GM12878 (cell line): Measurements from ENCODE around the gene TLL2. TPM values are rescaled to one million over a fixed set of nuclear protein-coding genes. Genes with fewer than 3 reads are reported as not detected.

Experiments
- ATAC-seq: fragments of 200-7000 bp; cut with Tn5 transposase; 3 replicates; pipeline ENCODE4 v1.9.1; 2020; ENCODE audit warnings: mild to moderate bottlenecking, moderate library complexity
- BruUV-seq: library from RNA; stranded (reverse); fragments of 400-500 nt; replicated peaks from 2 replicates; lab custom pipeline; 2021; lab: Mats Ljungman, UMichigan
- CTCF ChIA-PET: fragments of 300-600 bp; sonication (Branson Sonifier 250); formaldehyde crosslinking; extraction: SDS; loops from one replicate; lab custom pipeline; 2021; ENCODE audit warnings: inconsistent platforms; lab: Yijun Ruan, JAX
- POLR2A ChIA-PET: fragments of 350-600 bp; formaldehyde crosslinking; extraction: SDS; loops from one replicate; lab custom pipeline; 2021; ENCODE audit warnings: inconsistent platforms; lab: Charles Lee
- RAD21 ChIA-PET: fragments of 300-600 bp; sonication (Branson Sonifier 250); formaldehyde crosslinking; loops from one replicate; lab custom pipeline; 2023; ENCODE audit warnings: antibody characterized with exemption; ENCODE audit not compliant: unreplicated experiment; lab: Charles Lee
- SMC1A ChIA-PET: fragments of 300-600 bp; sonication (Branson Sonifier 250); formaldehyde crosslinking; loops from one replicate; lab custom pipeline; 2023; ENCODE audit not compliant: unreplicated experiment, uncharacterized antibody; lab: Charles Lee
- DNase-seq: peaks from one replicate; pipeline ENCODE4 v3.0.0-alpha.2; 2011; ENCODE audit warnings: low read depth, low spot score
- FAIRE-seq: peaks from 3 replicates; lab custom pipeline; 2011; peaks lifted over from hg19 to GRCh38; lab: Jason Lieb, UNC
- H2AFZ ChIP-seq: 2 replicates; pipeline ENCODE4 v1.6.0; 2011; ENCODE audit warnings: low read depth, low read length, control low read depth; ENCODE audit not compliant: control insufficient read depth
- H3K27ac ChIP-seq: 2 replicates; pipeline ENCODE4 v1.5.1; 2011; ENCODE audit warnings: control low read depth; ENCODE audit not compliant: control insufficient read depth, insufficient read depth
- H3K27me3 ChIP-seq, 2 experiments: replicated peaks in 1 of 2; 2 replicates each; pipeline versions ENCODE4 v1.6.0 to v1.6.1; 2011; ENCODE audit warnings: low read length in 1 of 2; ENCODE audit not compliant: control insufficient read depth in 2 of 2, insufficient read depth in 2 of 2
- H3K36me3 ChIP-seq, 2 experiments: 2 replicates each; pipeline ENCODE4 v1.5.1; 2011; ENCODE audit warnings: low read length in 1 of 2; ENCODE audit not compliant: control insufficient read depth in 2 of 2, insufficient read depth in 2 of 2
- H3K4me1 ChIP-seq: 2 replicates; pipeline ENCODE4 v1.6.1; 2011; ENCODE audit warnings: mild to moderate bottlenecking, low read length, moderate library complexity, mixed read lengths; ENCODE audit not compliant: control insufficient read depth, insufficient read depth
- H3K4me2 ChIP-seq: 2 replicates; pipeline ENCODE4 v1.6.0; 2011; ENCODE audit warnings: control low read depth; ENCODE audit not compliant: control insufficient read depth, insufficient read depth
- H3K4me3 ChIP-seq: fragments of 200-600 bp; sonication (generic); 2 replicates; pipeline ENCODE4 v1.5.1; 2016
- H3K79me2 ChIP-seq: 2 replicates; pipeline ENCODE4 v1.6.0; 2011; ENCODE audit warnings: low read length; ENCODE audit not compliant: control insufficient read depth, insufficient read depth
- H3K9ac ChIP-seq: 2 replicates; pipeline ENCODE4 v1.8.0; 2011; ENCODE audit warnings: low read length, control low read depth, mixed read lengths; ENCODE audit not compliant: control insufficient read depth, insufficient read depth
- H3K9me3 ChIP-seq: replicated peaks from 3 replicates; pipeline ENCODE4 v1.5.1; 2011; ENCODE audit warnings: mild to moderate bottlenecking, low read length; ENCODE audit not compliant: control insufficient read depth, insufficient read depth
- H4K20me1 ChIP-seq: 2 replicates; pipeline ENCODE4 v1.6.0; 2011; ENCODE audit not compliant: control insufficient read depth, insufficient read depth
- BMI1 ChIP-seq: fragments of 450-650 bp; IDR thresholded peaks from 2 replicates; pipeline ENCODE4 v1.6.1; 2016; ENCODE audit warnings: mild to moderate bottlenecking, moderate library complexity, borderline replicate concordance
- CBX3 ChIP-seq: fragments of 200-600 bp; sonication (generic); IDR thresholded peaks from 2 replicates; pipeline ENCODE4 v1.6.1; 2016; ENCODE audit warnings: low read depth, borderline replicate concordance
- CEBPB ChIP-seq, 2 experiments: fragments of 150-350 bp in 1 of 2; IDR thresholded peaks; 2 replicates each; pipeline ENCODE4 v1.6.1; 2012 to 2014; ENCODE audit warnings: low read depth in 2 of 2, low read length in 2 of 2, borderline replicate concordance in 1 of 2, inconsistent platforms in 1 of 2
- JUND ChIP-seq: IDR thresholded peaks from 2 replicates; pipeline ENCODE4 v1.6.1; 2012; ENCODE audit warnings: low read depth, mild to moderate bottlenecking, low read length, improper control_type of control experiment, moderate library complexity
- KDM1A ChIP-seq: fragments of 200-600 bp; sonication (generic); IDR thresholded peaks from 2 replicates; pipeline ENCODE4 v1.6.1; 2016; ENCODE audit warnings: borderline replicate concordance
- KLF5 ChIP-seq: fragments of 450-650 bp; IDR thresholded peaks from 2 replicates; pipeline ENCODE4 v1.6.1; 2014; ENCODE audit warnings: mild to moderate bottlenecking; ENCODE audit not compliant: partially characterized antibody
- MEF2A ChIP-seq: IDR thresholded peaks from 2 replicates; pipeline ENCODE4 v1.6.1; 2011; ENCODE audit warnings: low read depth, mild to moderate bottlenecking, low read length, moderate library complexity; ENCODE audit not compliant: insufficient read depth
- MYB ChIP-seq: fragments of 150-350 bp; IDR thresholded peaks from 2 replicates; pipeline ENCODE4 v1.6.1; 2014; ENCODE audit warnings: mild to moderate bottlenecking, low read depth, low read length, borderline replicate concordance
- NFIC ChIP-seq: IDR thresholded peaks from 2 replicates; pipeline ENCODE4 v1.6.1; 2012; ENCODE audit warnings: low read depth, mild to moderate bottlenecking, inconsistent platforms, low read length, moderate library complexity
- NRF1 ChIP-seq: conservative IDR thresholded peaks from 2 replicates; pipeline ENCODE4 v1.6.1; 2011; ENCODE audit warnings: mild to moderate bottlenecking, low read depth, low read length, improper control_type of control experiment
- SKIL ChIP-seq: fragments of 450-650 bp; IDR thresholded peaks from 2 replicates; pipeline ENCODE4 v1.6.1; 2017; ENCODE audit warnings: mild to moderate bottlenecking, low read depth, inconsistent platforms; ENCODE audit not compliant: poor library complexity, severe bottlenecking
- STAT3 ChIP-seq: IDR thresholded peaks from 2 replicates; pipeline ENCODE4 v1.6.1; 2011; ENCODE audit warnings: low read depth, low read length, improper control_type of control experiment
- ZNF24 ChIP-seq: fragments of 450-650 bp; IDR thresholded peaks from 2 replicates; pipeline ENCODE4 v1.6.1; 2017; ENCODE audit warnings: antibody characterized with exemption, mild to moderate bottlenecking
- WGBS: methylation state at CpG from one replicate; pipeline ENCODE4 v1.1.6; 2016; ENCODE audit warnings: low lambda C conversion rate; ENCODE audit not compliant: insufficient replicate concordance, insufficient coverage; ENCODE audit errors: missing lambda C conversion rate; 5-methylcytosine and 5-hydroxymethylcytosine counted together
- in situ Hi-C: fragments of 300-500 bp; cut with MboI; formaldehyde crosslinking; loops from 9 replicates; pipeline ENCODE4 v1.14.3; 2018; ENCODE audit warnings: mixed read lengths
- intact Hi-C: fragments of 100-400 bp; cut with micrococcal nuclease; formaldehyde crosslinking; loops from one replicate; pipeline ENCODE4 v1.14.2; 2022; ENCODE audit not compliant: unreplicated experiment
- polyA plus RNA-seq, 11 experiments: library from polyadenylated mRNA; depleted of rRNA in 4 of 11; unstranded in 6 of 11; stranded (reverse) in 5 of 11; fragments of >200 nt; fragmentation: Nextera tagmentation in 4 of 11; fragmentation: Illumina TruSeq in 1 of 11; extraction: Ambion mirVana in 4 of 11; extraction: Trizol in 1 of 11; gene quantifications; 1 replicate in 1 of 11; 2 replicates in 10 of 11; pipeline versions ENCODE4 v1.2.1 to v1.2.3, GENCODE V29; 2011 to 2016; ENCODE audit warnings: inconsistent platforms in 2 of 11, missing spikeins in 2 of 11, low read depth in 1 of 11
- total RNA-seq, 4 experiments: library from RNA; depleted of rRNA in 3 of 4; stranded (reverse); fragments of >200 nt in 3 of 4; fragmentation: Illumina TruSeq in 1 of 4; extraction: Trizol in 1 of 4; gene quantifications; 2 replicates each; pipeline versions ENCODE4 v1.2.1 to v1.2.3, GENCODE V29; 2013 to 2021
- TF ChIP-seq, protein P1 (sequence below): fragments of 450-650 bp; formaldehyde crosslinking; IDR thresholded peaks from 2 replicates; pipeline ENCODE4 v1.4.0; 2022; ENCODE audit warnings: mild to moderate bottlenecking, moderate library complexity
- TF ChIP-seq, protein P2 (sequence below): fragments of 450-650 bp; IDR thresholded peaks from 2 replicates; pipeline ENCODE4 v1.6.1; 2017; ENCODE audit warnings: borderline replicate concordance

The TLL2 gene
- total and polyA plus RNA-seq, 10 of the 15 experiments (the other 5 are each of a cell fraction or from before 2014, with no cell fraction given): 0.02 to 2.1 (median 0.52) TPM

DNA sequence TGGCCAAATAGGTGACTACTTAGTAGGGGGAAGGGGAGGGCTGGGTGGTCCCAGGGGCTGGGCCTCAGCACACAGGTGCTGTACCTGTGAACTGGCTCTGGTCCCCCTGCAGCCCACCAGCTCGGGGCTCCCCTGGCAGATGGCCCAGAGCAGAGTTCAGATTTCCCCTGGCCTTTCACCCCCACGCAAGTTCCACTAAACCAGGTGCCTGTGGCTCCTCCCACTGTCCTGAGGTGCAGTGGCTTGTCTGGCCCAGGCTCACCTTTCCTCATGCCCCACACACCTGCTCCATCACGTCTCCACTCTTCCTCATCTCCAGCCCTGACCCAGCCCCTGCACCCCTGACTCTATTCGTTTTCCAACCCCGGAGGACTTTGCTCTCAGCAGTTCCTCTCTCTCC, 107.6 kb downstream of the TLL2 start:
- Histone ChIP-seq H3K27me3 (peaks cover 2 to 3% of the 10 kb centered on the region in 2 experiments; a peak in 2 of 4 replicates), H3K4me2 (no peak overlapping the region), H3K79me2 (no peaks in the 10 kb centered on the region), H3K4me3 (no peak overlapping the region), H2AFZ (no peak overlapping the region), H3K36me3 (no peaks in the 10 kb centered on the region), H3K9ac (no peak overlapping the region)
- ATAC-seq (no peak), FAIRE-seq (no peak)
- CTCF ChIA-PET: no interaction called here
- in situ Hi-C loops: no loop called here
- POLR2A ChIA-PET: no interaction called here
- WGBS: 15% methylated on average over 5 of the region's 5 CpGs
- RAD21 ChIA-PET: interaction anchor here (0.6 kb wide), 1 partner anchor 548 kb away, joined by 3 read pairs; no protein-coding TSS in a partner anchor
- TF ChIP-seq MEF2A (no peak), ZNF24 (no peak), KDM1A (no peak), NFIC (no peak), KLF5 (no peak), BMI1 (no peak), MYB (no peak), JUND (no peak), CBX3 (no peak), STAT3 (no peak), SKIL (no peak), NRF1 (no peak), CEBPB (IDR thresholded peaks at IDR 0.05; ENCODE audit: borderline replicate concordance in 1 of 2, low read depth in 2 of 2, low read length in 2 of 2) (no peak)
- TF ChIP-seq, protein P1, sequence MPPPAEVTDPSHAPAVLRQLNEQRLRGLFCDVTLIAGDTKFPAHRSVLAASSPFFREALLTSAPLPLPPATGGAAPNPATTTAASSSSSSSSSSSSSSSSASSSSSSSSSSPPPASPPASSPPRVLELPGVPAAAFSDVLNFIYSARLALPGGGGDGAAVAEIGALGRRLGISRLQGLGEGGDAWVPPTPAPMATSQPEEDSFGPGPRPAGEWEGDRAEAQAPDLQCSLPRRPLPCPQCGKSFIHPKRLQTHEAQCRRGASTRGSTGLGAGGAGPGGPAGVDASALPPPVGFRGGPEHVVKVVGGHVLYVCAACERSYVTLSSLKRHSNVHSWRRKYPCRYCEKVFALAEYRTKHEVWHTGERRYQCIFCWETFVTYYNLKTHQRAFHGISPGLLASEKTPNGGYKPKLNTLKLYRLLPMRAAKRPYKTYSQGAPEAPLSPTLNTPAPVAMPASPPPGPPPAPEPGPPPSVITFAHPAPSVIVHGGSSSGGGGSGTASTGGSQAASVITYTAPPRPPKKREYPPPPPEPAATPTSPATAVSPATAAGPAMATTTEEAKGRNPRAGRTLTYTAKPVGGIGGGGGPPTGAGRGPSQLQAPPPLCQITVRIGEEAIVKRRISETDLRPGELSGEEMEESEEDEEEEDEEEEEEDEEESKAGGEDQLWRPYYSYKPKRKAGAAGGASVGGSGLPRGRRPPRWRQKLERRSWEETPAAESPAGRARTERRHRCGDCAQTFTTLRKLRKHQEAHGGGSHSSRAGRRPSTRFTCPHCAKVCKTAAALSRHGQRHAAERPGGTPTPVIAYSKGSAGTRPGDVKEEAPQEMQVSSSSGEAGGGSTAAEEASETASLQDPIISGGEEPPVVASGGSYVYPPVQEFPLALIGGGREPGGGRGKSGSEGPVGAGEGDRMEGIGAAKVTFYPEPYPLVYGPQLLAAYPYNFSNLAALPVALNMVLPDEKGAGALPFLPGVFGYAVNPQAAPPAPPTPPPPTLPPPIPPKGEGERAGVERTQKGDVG (CRISPR knock-in tag): no peak
- TF ChIP-seq, protein P2, sequence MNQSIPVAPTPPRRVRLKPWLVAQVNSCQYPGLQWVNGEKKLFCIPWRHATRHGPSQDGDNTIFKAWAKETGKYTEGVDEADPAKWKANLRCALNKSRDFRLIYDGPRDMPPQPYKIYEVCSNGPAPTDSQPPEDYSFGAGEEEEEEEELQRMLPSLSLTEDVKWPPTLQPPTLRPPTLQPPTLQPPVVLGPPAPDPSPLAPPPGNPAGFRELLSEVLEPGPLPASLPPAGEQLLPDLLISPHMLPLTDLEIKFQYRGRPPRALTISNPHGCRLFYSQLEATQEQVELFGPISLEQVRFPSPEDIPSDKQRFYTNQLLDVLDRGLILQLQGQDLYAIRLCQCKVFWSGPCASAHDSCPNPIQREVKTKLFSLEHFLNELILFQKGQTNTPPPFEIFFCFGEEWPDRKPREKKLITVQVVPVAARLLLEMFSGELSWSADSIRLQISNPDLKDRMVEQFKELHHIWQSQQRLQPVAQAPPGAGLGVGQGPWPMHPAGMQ: no peak
- TF ChIP-seq, all 136 proteins: peak for 0
- H3K9me3 ChIP-seq: no peaks in the 10 kb centered on the region; the same call in 2 of the 3 replicates
- H3K4me1 ChIP-seq: no peaks in the 10 kb centered on the region
- no peak overlapping the region for H3K27ac ChIP-seq
- no TSS peak for BruUV-seq
- no peaks in the 10 kb centered on the region for H4K20me1 ChIP-seq
- intact Hi-C loops: no loop called here
- SMC1A ChIA-PET: interaction anchor here (0.6 kb wide), 1 partner anchor 757 kb away, joined by 3 read pairs; no protein-coding TSS in a partner anchor
- DNase-seq: no peak
